Neural progenitor cell (in vitro differentiated cells): Measurements from ENCODE around the gene ANO7. TPM values are rescaled to one million over a fixed set of nuclear protein-coding genes. Genes with fewer than 3 reads are reported as not detected.

Experiments
- DNase-seq: peaks from one replicate; pipeline ENCODE4 v3.0.0-alpha.2; 2016; ENCODE audit warnings: low spot score
- H2AFZ ChIP-seq: fragments of 200-600 bp; sonication (generic); replicated peaks from 2 replicates; pipeline ENCODE4 v1.6.1; 2016; ENCODE audit warnings: antibody characterized with exemption
- H3F3A ChIP-seq: fragments of 200-600 bp; sonication (generic); 2 replicates; pipeline ENCODE4 v1.6.1; 2016; ENCODE audit warnings: antibody characterized with exemption, low read depth
- H3K27ac ChIP-seq: fragments of 200-600 bp; sonication (generic); 2 replicates; pipeline ENCODE4 v1.5.1; 2016; ENCODE audit warnings: mild to moderate bottlenecking
- H3K27me3 ChIP-seq: fragments of 200-600 bp; sonication (generic); 2 replicates; pipeline ENCODE4 v1.6.1; 2016; ENCODE audit warnings: mild to moderate bottlenecking, moderate library complexity
- H3K36me3 ChIP-seq: fragments of 200-600 bp; sonication (generic); 2 replicates; pipeline ENCODE4 v1.5.1; 2016
- H3K4me1 ChIP-seq: fragments of 200-600 bp; sonication (generic); 2 replicates; pipeline ENCODE4 v1.6.1; 2016; ENCODE audit warnings: mixed run types
- H3K4me2 ChIP-seq: fragments of 200-600 bp; sonication (generic); 2 replicates; pipeline ENCODE4 v1.6.1; 2016
- H3K4me3 ChIP-seq: fragments of 200-600 bp; sonication (generic); 2 replicates; pipeline ENCODE4 v1.5.1; 2016
- H3K79me2 ChIP-seq: fragments of 200-600 bp; sonication (generic); 2 replicates; pipeline ENCODE4 v1.6.1; 2016; ENCODE audit warnings: low read depth
- H3K9ac ChIP-seq: fragments of 200-600 bp; sonication (generic); 2 replicates; pipeline ENCODE4 v1.6.1; 2016
- H3K9me3 ChIP-seq: fragments of 200-600 bp; sonication (generic); 2 replicates; pipeline ENCODE4 v1.5.1; 2016; ENCODE audit warnings: low read depth
- H4K20me1 ChIP-seq: fragments of 200-600 bp; sonication (generic); 2 replicates; pipeline ENCODE4 v1.6.1; 2016; ENCODE audit warnings: low read depth
- H3K27ac Mint-ChIP-seq: 3 replicates; pipeline ENCODE4 v1.8.0; 2021; ENCODE audit warnings: mixed read lengths
- H3K27me3 Mint-ChIP-seq: 2 replicates; pipeline ENCODE4 v1.8.0; 2022; ENCODE audit warnings: low read depth, mild to moderate bottlenecking, inconsistent platforms, moderate library complexity, mixed read lengths; ENCODE audit not compliant: insufficient read depth
- H3K36me3 Mint-ChIP-seq: 3 replicates; pipeline ENCODE4 v1.8.0; 2021; ENCODE audit warnings: mixed read lengths
- H3K4me1 Mint-ChIP-seq: 3 replicates; pipeline ENCODE4 v1.8.0; 2021; ENCODE audit warnings: mixed read lengths
- H3K4me3 Mint-ChIP-seq: 3 replicates; pipeline ENCODE4 v1.8.0; 2021; ENCODE audit warnings: mild to moderate bottlenecking, moderate library complexity, mixed read lengths
- H3K9me3 Mint-ChIP-seq: 3 replicates; pipeline ENCODE4 v1.8.0; 2020; ENCODE audit warnings: mixed read lengths
- EZH2 ChIP-seq: fragments of 200-600 bp; sonication (generic); IDR thresholded peaks from 2 replicates; pipeline ENCODE4 v1.6.1; 2017; ENCODE audit warnings: antibody characterized with exemption, mild to moderate bottlenecking, moderate library complexity
- EZH2phosphoT487 ChIP-seq: fragments of 200-600 bp; sonication (generic); IDR thresholded peaks from 2 replicates; pipeline ENCODE4 v1.6.1; 2017; ENCODE audit warnings: antibody characterized with exemption
- total RNA-seq: library from RNA; depleted of rRNA; stranded (reverse); fragments of >200 nt; gene quantifications from 2 replicates; pipeline ENCODE4 v1.2.3, GENCODE V29; 2015; ENCODE audit warnings: low replicate concordance
- TF ChIP-seq, protein P1 (sequence below): fragments of 200-600 bp; sonication (generic); IDR thresholded peaks from 2 replicates; pipeline ENCODE4 v1.5.1; 2017; ENCODE audit warnings: antibody characterized with exemption, mild to moderate bottlenecking

The ANO7 gene, protein sequence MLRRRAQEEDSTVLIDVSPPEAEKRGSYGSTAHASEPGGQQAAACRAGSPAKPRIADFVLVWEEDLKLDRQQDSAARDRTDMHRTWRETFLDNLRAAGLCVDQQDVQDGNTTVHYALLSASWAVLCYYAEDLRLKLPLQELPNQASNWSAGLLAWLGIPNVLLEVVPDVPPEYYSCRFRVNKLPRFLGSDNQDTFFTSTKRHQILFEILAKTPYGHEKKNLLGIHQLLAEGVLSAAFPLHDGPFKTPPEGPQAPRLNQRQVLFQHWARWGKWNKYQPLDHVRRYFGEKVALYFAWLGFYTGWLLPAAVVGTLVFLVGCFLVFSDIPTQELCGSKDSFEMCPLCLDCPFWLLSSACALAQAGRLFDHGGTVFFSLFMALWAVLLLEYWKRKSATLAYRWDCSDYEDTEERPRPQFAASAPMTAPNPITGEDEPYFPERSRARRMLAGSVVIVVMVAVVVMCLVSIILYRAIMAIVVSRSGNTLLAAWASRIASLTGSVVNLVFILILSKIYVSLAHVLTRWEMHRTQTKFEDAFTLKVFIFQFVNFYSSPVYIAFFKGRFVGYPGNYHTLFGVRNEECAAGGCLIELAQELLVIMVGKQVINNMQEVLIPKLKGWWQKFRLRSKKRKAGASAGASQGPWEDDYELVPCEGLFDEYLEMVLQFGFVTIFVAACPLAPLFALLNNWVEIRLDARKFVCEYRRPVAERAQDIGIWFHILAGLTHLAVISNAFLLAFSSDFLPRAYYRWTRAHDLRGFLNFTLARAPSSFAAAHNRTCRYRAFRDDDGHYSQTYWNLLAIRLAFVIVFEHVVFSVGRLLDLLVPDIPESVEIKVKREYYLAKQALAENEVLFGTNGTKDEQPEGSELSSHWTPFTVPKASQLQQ
- total RNA-seq: 1.8 TPM in 1 of 2 replicates, not detected in the other

DNA sequence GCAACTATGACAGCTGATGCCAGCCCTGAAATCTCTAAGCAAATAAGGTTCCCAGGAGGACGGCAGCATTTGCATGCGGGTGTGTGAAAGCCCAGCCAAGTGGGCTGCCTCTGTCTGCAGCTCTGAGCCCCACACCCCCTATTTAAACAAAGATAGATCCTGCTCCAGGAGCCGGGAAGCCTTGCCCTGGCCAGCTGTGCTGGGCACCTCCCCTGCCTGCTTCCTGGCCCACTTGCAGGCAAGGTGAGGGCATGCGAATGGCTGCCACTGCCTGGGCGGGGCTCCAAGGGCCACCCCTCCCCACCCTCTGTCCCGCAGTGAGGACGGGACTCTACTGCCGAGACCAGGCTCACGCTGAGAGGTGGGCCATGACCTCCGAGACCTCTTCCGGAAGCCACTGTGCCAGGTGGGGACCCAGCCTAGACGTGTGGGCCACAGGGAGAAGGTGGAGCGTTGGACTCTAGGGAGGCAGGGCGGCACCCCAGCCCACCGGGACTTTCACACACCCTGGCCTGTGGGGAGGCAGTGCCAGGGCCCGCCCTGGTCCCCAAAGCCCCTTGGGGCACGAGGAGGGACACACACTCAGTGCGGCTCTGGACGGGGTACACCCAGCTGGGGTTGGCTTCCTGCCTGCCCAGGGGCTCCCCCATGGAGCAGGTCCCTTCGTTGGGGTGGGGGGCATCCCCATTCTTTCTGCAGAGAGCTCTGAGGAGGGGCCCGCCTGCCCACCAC lies at the start of gene ANO7:
Gene ANO7, plus strand, starts transcription at position 317 of the 732 bp plus-strand sequence. CDS start 1,387 bp downstream, outside the sequence.
- no peak for TF ChIP-seq EZH2
- TF ChIP-seq, protein P1, sequence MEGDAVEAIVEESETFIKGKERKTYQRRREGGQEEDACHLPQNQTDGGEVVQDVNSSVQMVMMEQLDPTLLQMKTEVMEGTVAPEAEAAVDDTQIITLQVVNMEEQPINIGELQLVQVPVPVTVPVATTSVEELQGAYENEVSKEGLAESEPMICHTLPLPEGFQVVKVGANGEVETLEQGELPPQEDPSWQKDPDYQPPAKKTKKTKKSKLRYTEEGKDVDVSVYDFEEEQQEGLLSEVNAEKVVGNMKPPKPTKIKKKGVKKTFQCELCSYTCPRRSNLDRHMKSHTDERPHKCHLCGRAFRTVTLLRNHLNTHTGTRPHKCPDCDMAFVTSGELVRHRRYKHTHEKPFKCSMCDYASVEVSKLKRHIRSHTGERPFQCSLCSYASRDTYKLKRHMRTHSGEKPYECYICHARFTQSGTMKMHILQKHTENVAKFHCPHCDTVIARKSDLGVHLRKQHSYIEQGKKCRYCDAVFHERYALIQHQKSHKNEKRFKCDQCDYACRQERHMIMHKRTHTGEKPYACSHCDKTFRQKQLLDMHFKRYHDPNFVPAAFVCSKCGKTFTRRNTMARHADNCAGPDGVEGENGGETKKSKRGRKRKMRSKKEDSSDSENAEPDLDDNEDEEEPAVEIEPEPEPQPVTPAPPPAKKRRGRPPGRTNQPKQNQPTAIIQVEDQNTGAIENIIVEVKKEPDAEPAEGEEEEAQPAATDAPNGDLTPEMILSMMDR: no peak
- Histone ChIP-seq H3K9ac (no peak within 1 kb of the TSS), H3K4me1 (peaks cover 10% of the 10 kb centered on the region), H3K4me2 (no peak within 1 kb of the TSS), H3K4me3 (no peak within 1 kb of the TSS), H3K27me3 (no peaks in the 10 kb centered on the region), H2AFZ (peak within 1 kb of the TSS; percentile 54), H3K79me2 (no peaks in the 10 kb centered on the region), H3K36me3 (no peaks in the 10 kb centered on the region), H3F3A (no peaks in the 10 kb centered on the region), H4K20me1 (no peaks in the 10 kb centered on the region), H3K27ac (no peak within 1 kb of the TSS), H3K9me3 (no peaks in the 10 kb centered on the region)
- no peak within 1 kb of the TSS for H3K4me3 Mint-ChIP-seq
- peak within 1 kb of the TSS; percentile 79 for H3K27ac Mint-ChIP-seq
- no peak for DNase-seq
- no peaks in the 10 kb centered on the region for H3K9me3 Mint-ChIP-seq
- no peaks in the 10 kb centered on the region for H3K36me3 Mint-ChIP-seq
- H3K27me3 Mint-ChIP-seq: peaks cover 2% of the 10 kb centered on the region
- peaks cover 7% of the 10 kb centered on the region for H3K4me1 Mint-ChIP-seq

DNA sequence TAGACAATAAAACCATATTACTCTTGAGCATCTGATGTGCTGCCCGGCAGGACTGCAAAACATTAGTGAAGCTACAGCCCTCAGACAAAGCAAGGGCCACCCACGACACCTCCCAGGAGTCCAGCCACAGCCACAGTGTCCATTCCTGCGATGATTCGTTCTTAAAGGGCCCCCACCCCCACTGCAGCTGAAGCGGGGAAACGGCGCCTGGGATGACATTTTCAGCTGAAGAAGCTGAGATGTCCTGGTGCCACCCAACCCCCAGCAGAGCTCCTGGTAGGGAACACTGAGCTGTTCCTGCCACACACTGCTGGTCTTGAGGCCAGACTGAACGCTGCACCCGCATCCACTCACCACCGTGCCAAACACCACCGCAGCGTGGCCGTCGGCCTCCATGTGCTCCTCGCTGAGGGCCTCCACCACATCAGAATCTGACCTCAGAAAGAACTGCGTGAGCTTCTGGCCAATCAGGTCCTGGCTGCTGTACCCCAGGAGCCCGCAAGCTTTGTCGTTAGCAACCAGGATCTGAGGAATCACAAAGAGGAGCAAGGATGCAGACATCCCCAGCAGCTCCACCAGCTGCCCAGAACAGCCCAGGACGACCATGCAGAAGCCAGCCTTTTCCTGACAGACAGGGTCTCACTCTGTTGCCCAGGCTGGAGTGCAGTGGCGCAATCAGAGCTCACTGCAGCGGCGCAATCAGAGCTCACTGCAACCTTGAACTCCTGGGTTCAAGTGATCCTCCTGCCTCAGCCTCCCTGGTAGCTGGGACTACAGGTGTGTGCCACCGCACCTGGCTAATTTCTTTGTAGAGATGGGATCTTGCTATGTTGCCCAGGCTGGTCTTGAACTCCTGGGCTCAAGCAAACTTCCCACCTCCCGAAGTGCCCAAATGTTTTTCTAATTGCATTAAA lies 48.7 kb upstream of the ANO7 start:
- Histone ChIP-seq H3K9me3 (no peaks in the 10 kb centered on the region), H3K36me3 (no peaks in the 10 kb centered on the region), H3K27ac (no peak overlapping the region), H4K20me1 (peaks cover 3% of the 10 kb centered on the region), H3K4me1 (no peaks in the 10 kb centered on the region), H3K27me3 (no peaks in the 10 kb centered on the region), H3K4me3 (no peak overlapping the region), H3F3A (no peaks in the 10 kb centered on the region), H3K9ac (no peak overlapping the region), H3K79me2 (no peaks in the 10 kb centered on the region), H3K4me2 (no peak overlapping the region), H2AFZ (no peak overlapping the region)
- Mint-ChIP-seq H3K9me3 (no peaks in the 10 kb centered on the region), H3K4me3 (no peak overlapping the region), H3K4me1 (peaks cover 15% of the 10 kb centered on the region), H3K27me3 (no peaks in the 10 kb centered on the region), H3K36me3 (peaks cover 4% of the 10 kb centered on the region), H3K27ac (no peak overlapping the region)
- DNase-seq: no peak
- TF ChIP-seq EZH2 (no peak), EZH2phosphoT487 (no peak)
- TF ChIP-seq, protein P1: no peak

DNA sequence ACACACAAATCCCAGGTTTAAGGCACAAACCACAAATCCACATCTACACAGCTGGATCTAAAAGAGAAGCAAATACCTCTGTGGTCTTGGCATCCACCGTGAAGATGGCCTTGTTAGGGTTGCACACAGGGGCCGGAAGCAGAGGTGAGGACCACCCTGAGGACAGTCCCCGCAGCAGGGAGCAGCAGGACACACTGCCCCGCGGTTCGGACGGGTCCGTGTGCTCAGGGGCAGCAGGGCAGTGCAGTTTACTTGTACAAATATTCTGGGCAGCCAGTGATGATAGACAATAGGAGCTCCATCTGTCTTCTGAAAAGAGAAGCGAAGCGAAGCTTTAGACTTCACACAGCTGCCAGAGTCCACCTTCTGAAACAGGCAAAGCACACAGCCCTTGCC lies 48.0 kb upstream of the ANO7 start:
- DNase-seq: no peak
- Mint-ChIP-seq H3K27ac (no peak overlapping the region), H3K27me3 (no peaks in the 10 kb centered on the region), H3K4me1 (peaks cover 15% of the 10 kb centered on the region), H3K4me3 (no peak overlapping the region), H3K36me3 (peaks cover 4% of the 10 kb centered on the region), H3K9me3 (no peaks in the 10 kb centered on the region)
- H3F3A ChIP-seq: no peaks in the 10 kb centered on the region
- no peak overlapping the region for H2AFZ ChIP-seq
- H3K27ac ChIP-seq: no peak overlapping the region
- H3K4me2 ChIP-seq: no peak overlapping the region
- H3K4me1 ChIP-seq: no peaks in the 10 kb centered on the region
- H3K4me3 ChIP-seq: no peak overlapping the region
- H3K27me3 ChIP-seq: no peaks in the 10 kb centered on the region
- TF ChIP-seq, protein P1: no peak
- TF ChIP-seq EZH2phosphoT487 (no peak), EZH2 (no peak)
- H4K20me1 ChIP-seq: peaks cover 3% of the 10 kb centered on the region
- H3K36me3 ChIP-seq: no peaks in the 10 kb centered on the region
- H3K9ac ChIP-seq: no peak overlapping the region
- H3K79me2 ChIP-seq: no peaks in the 10 kb centered on the region
- no peaks in the 10 kb centered on the region for H3K9me3 ChIP-seq
